HCT116 (cell line): Measurements from ENCODE around the gene BAD. TPM values are rescaled to one million over a fixed set of nuclear protein-coding genes. Genes with fewer than 3 reads are reported as not detected.

Experiments
- ATAC-seq: fragments of 200-7000 bp; cut with Tn5 transposase; 2 replicates; pipeline ENCODE4 v1.9.1; 2020; ENCODE audit warnings: mild to moderate bottlenecking, moderate library complexity
- BruUV-seq: library from RNA; stranded (reverse); fragments of 400-500 nt; replicated peaks from 2 replicates; lab custom pipeline; 2021; lab: Mats Ljungman, UMichigan
- CTCF ChIA-PET: fragments of 300-600 bp; sonication (Branson Sonifier 250); formaldehyde crosslinking; loops from one replicate; lab custom pipeline; 2021; ENCODE audit warnings: antibody characterized with exemption; lab: Charles Lee
- POLR2A ChIA-PET: fragments of 300-600, 350-600 bp; sonication (Branson Sonifier 250); formaldehyde crosslinking; loops from one replicate; lab custom pipeline; 2021; ENCODE audit warnings: antibody characterized with exemption; lab: Charles Lee
- RAD21 ChIA-PET, 2 experiments: fragments of 300-600 bp; sonication (Branson Sonifier 250); formaldehyde crosslinking; loops; one replicate each; lab custom pipeline; 2023; ENCODE audit warnings: low total read pairs in 2 of 2; ENCODE audit not compliant: uncharacterized antibody in 2 of 2, unreplicated experiment in 2 of 2, low non-redundant PET in 1 of 2; lab: Charles Lee
- DNase-seq: peaks from one replicate; pipeline ENCODE4 v3.0.0-alpha.2; 2010; ENCODE audit warnings: low read depth, low spot score
- H2AFZ ChIP-seq: fragments of 200-600 bp; shearing (Covaris generic), sonication (generic); 2 replicates; pipeline ENCODE4 v1.6.1; 2017; ENCODE audit warnings: low read depth, mixed run types, mixed read lengths, antibody characterized with exemption, low read length; ENCODE audit not compliant: poor library complexity, severe bottlenecking
- H3K27ac ChIP-seq: 2 replicates; pipeline ENCODE4 v1.5.1; 2012; ENCODE audit warnings: low read depth, low read length
- H3K27me3 ChIP-seq: fragments of 200-600 bp; sonication (generic); 2 replicates; pipeline ENCODE4 v1.6.1; 2016; ENCODE audit warnings: mixed run types, low read length, mixed read lengths; ENCODE audit not compliant: insufficient read depth
- H3K36me3 ChIP-seq, 2 experiments: fragments of 200-500 bp in 1 of 2; fragments of 200-600 bp in 1 of 2; sonication (Bioruptor generic) in 1 of 2; sonication (generic) in 1 of 2; 2 replicates each; pipeline versions ENCODE4 v1.5.1 to v1.6.1; 2014 to 2016; ENCODE audit warnings: low read length in 2 of 2, inconsistent platforms in 1 of 2, mixed read lengths in 1 of 2, mixed run types in 1 of 2; ENCODE audit not compliant: insufficient read depth in 2 of 2, control insufficient read depth in 1 of 2
- H3K4me1 ChIP-seq, 2 experiments: fragments of 200-600 bp in 1 of 2; sonication (generic) in 1 of 2; 2 replicates each; pipeline versions ENCODE4 v1.5.1 to v1.6.1; 2012 to 2017; ENCODE audit warnings: low read length in 2 of 2, inconsistent platforms in 1 of 2, mild to moderate bottlenecking in 1 of 2, mixed read lengths in 1 of 2, mixed run types in 1 of 2, moderate library complexity in 1 of 2; ENCODE audit not compliant: insufficient read depth in 2 of 2, control insufficient read depth in 1 of 2
- H3K4me2 ChIP-seq: fragments of 200-600 bp; sonication (generic); 2 replicates; pipeline ENCODE4 v1.6.1; 2017; ENCODE audit warnings: mixed run types, low read length, mixed read lengths
- H3K4me3 ChIP-seq, 2 experiments: fragments of 200-600 bp in 1 of 2; sonication (generic) in 1 of 2; replicated peaks in 1 of 2; 2 replicates each; pipeline ENCODE4 v1.5.1; 2011 to 2016; ENCODE audit warnings: low read length in 2 of 2, control low read depth in 1 of 2, low read depth in 1 of 2, mild to moderate bottlenecking in 1 of 2, mixed read lengths in 1 of 2, mixed run types in 1 of 2
- H3K79me2 ChIP-seq: fragments of 200-600 bp; sonication (generic); 2 replicates; pipeline ENCODE4 v1.6.1; 2017; ENCODE audit warnings: mild to moderate bottlenecking, mixed run types, low read length, moderate library complexity, mixed read lengths; ENCODE audit not compliant: insufficient read depth
- H3K9ac ChIP-seq: fragments of 200-600 bp; sonication (generic); 2 replicates; pipeline ENCODE4 v1.6.1; 2016; ENCODE audit warnings: low read length, mixed read lengths
- H3K9me2 ChIP-seq: fragments of 200-600 bp; sonication (generic), shearing (Covaris generic); 2 replicates; pipeline ENCODE4 v1.6.1; 2017; ENCODE audit warnings: mixed run types, mild to moderate bottlenecking, moderate library complexity; ENCODE audit not compliant: insufficient read depth
- H3K9me3 ChIP-seq, 2 experiments: fragments of 200-500 bp in 1 of 2; fragments of 200-600 bp in 1 of 2; sonication (Bioruptor generic) in 1 of 2; sonication (generic) in 1 of 2; 2 replicates each; pipeline ENCODE4 v1.6.1; 2014 to 2017; ENCODE audit warnings: low read length in 2 of 2, mixed read lengths in 2 of 2, inconsistent platforms in 1 of 2, low read depth in 1 of 2, mild to moderate bottlenecking in 1 of 2, mixed run types in 1 of 2, moderate library complexity in 1 of 2; ENCODE audit not compliant: control insufficient read depth in 1 of 2, insufficient read depth in 1 of 2
- H4K20me1 ChIP-seq: fragments of 200-600 bp; sonication (generic), shearing (Covaris generic); 2 replicates; pipeline ENCODE4 v1.6.1; 2017; ENCODE audit warnings: mixed run types, mild to moderate bottlenecking, moderate library complexity; ENCODE audit not compliant: insufficient read depth
- CBX3 ChIP-seq: IDR thresholded peaks from 2 replicates; pipeline ENCODE4 v1.6.1; 2012; ENCODE audit warnings: low read depth
- CEBPB ChIP-seq: IDR thresholded peaks from 2 replicates; pipeline ENCODE4 v1.6.1; 2012; ENCODE audit warnings: low read depth
- EGR1 ChIP-seq: IDR thresholded peaks from 2 replicates; pipeline ENCODE4 v1.6.1; 2012; ENCODE audit warnings: low read depth
- ELF1 ChIP-seq: IDR thresholded peaks from 2 replicates; pipeline ENCODE4 v1.6.1; 2012; ENCODE audit warnings: low read depth, borderline replicate concordance
- EZH2 ChIP-seq: fragments of 200-600 bp; sonication (generic); IDR thresholded peaks from 2 replicates; pipeline ENCODE4 v1.6.1; 2017; ENCODE audit warnings: antibody characterized with exemption, mixed run types
- MAX ChIP-seq: IDR thresholded peaks from 2 replicates; pipeline ENCODE4 v1.6.1; 2012
- POLR2AphosphoS5 ChIP-seq: IDR thresholded peaks from 2 replicates; pipeline ENCODE4 v1.6.1; 2011; ENCODE audit warnings: mild to moderate bottlenecking, low read depth, low read length, moderate library complexity
- SIN3A ChIP-seq: IDR thresholded peaks from 2 replicates; pipeline ENCODE4 v1.6.1; 2012; ENCODE audit warnings: low read depth
- SRF ChIP-seq: IDR thresholded peaks from 2 replicates; pipeline ENCODE4 v1.6.1; 2012; ENCODE audit warnings: low read depth
- TCF7L2 ChIP-seq: IDR thresholded peaks from 2 replicates; pipeline ENCODE4 v1.7.0; 2011; ENCODE audit warnings: borderline replicate concordance, inconsistent platforms; ENCODE audit not compliant: insufficient read depth, insufficient read length; ENCODE audit errors: extremely low read depth
- YY1 ChIP-seq: IDR thresholded peaks from 2 replicates; pipeline ENCODE4 v1.6.1; 2011; ENCODE audit warnings: low read length, low read depth, moderate library complexity, mild to moderate bottlenecking; ENCODE audit not compliant: insufficient replicate concordance; ENCODE audit errors: extremely low read depth
- ZBTB33 ChIP-seq: IDR thresholded peaks from 2 replicates; pipeline ENCODE4 v1.6.1; 2011; ENCODE audit warnings: mild to moderate bottlenecking, low read length, moderate library complexity; ENCODE audit not compliant: insufficient replicate concordance; ENCODE audit errors: extremely low read depth
- ZFX ChIP-seq: fragments of 450-650 bp; IDR thresholded peaks from 2 replicates; pipeline ENCODE4 v1.6.1; 2017
- ZNF274 ChIP-seq: fragments of 200-500 bp; sonication (Bioruptor generic); IDR thresholded peaks from 2 replicates; pipeline ENCODE4 v1.6.1; 2014; ENCODE audit warnings: mild to moderate bottlenecking, low read depth, low read length, inconsistent platforms
- intact Hi-C: fragments of 100-400 bp; cut with micrococcal nuclease; formaldehyde crosslinking; loops from 2 replicates; pipeline ENCODE4 v1.10.0; 2022
- total RNA-seq: library from RNA; stranded (reverse); gene quantifications from one replicate; pipeline ENCODE4 v1.2.1, GENCODE V29; 2021; ENCODE audit not compliant: unreplicated experiment

Gene BAD
- total RNA-seq, 1 experiment from 2014 or later: 51.9 TPM

GRCh38 chr11:64225608-64226506 is 58.6 kb downstream of the BAD start, which contains the start of the genes NUDT22 and TRPT1:
Gene NUDT22 (plus strand): TSS chr11:64226274. CDS start chr11:64226653, 379 bp downstream.
Gene TRPT1 (minus strand): TSS chr11:64226186. CDS start chr11:64225860, 326 bp downstream.
- no peaks in the 10 kb centered on the region for H3K9me3 ChIP-seq
- ChIA-PET CTCF (interaction anchor here (1.0 to 2.0 kb wide), 5 partner anchors 22 to 106 kb away, joined by 3 to 8 read pairs (median 3); partner anchors contain the start of gene PLCB3), POLR2A (interaction anchor here (1.2 to 1.5 kb wide), 3 partner anchors 15 to 58 kb away, joined by 4 to 6 read pairs (median 5); partner anchors contain the start of gene FKBP2), RAD21 (interaction anchor here (0.9 to 1.1 kb wide), 3 partner anchors 22 to 44 kb away, joined by 3 read pairs; partner anchors contain the start of gene STIP1 (in 1 of the 2))
- intact Hi-C loops: no loop called here
- peak within 1 kb of the TSS; percentile 100 for H3K4me2 ChIP-seq
- peaks cover 19% of the 10 kb centered on the region; the same call in 1 of the 2 replicates for H3K79me2 ChIP-seq
- H2AFZ ChIP-seq: no peak within 1 kb of the TSS
- no peaks in the 10 kb centered on the region for H4K20me1 ChIP-seq
- peak within 1 kb of the TSS; percentile 96 for H3K9ac ChIP-seq
- peak within 1 kb of the TSS; percentile 95 for H3K27ac ChIP-seq
- TSS peak; percentile 64 for BruUV-seq
- ATAC-seq: peak; percentile 78
- peaks cover 0 to 6% of the 10 kb centered on the region in 2 experiments; a peak in 1 of 4 replicates for H3K36me3 ChIP-seq
- H3K27me3 ChIP-seq: no peaks in the 10 kb centered on the region
- no peak for DNase-seq
- H3K4me1 ChIP-seq: peaks cover 17 to 36% of the 10 kb centered on the region in 2 experiments
- TF ChIP-seq EZH2 (no peak), ELF1 (no peak), EGR1 (no peak), POLR2AphosphoS5 (peak; percentile 91), TCF7L2 (no peak), CBX3 (no peak), SIN3A (no peak), YY1 (peak; percentile 61), MAX (no peak), ZBTB33 (no peak), ZFX (no peak), CEBPB (no peak), ZNF274 (no peak), SRF (no peak)
- no peaks in the 10 kb centered on the region for H3K9me2 ChIP-seq
- H3K4me3 ChIP-seq: peak within 1 kb of the TSS; percentile 82 to 90
